GM12873 (cell line): ENCODE data around the gene SUCLG1.
A peak's percentile ranks its signal among the peaks of the same experiment; 100 is the strongest.

Source experiments
- CTCF ChIP-seq: IDR thresholded peaks from 2 replicates; pipeline ENCODE4 v1.5.1; 2012; ENCODE audit warnings: low read depth, mild to moderate bottlenecking, moderate library complexity, low read length, control low read depth; ENCODE audit not compliant: insufficient read depth; ENCODE audit errors: missing control alignments

Gene SUCLG1

GRCh38 chr2:84459018-84459943 is at the start of gene SUCLG1:
Gene SUCLG1 (minus strand): TSS chr2:84459280. CDS start chr2:84459269, 11 bp downstream.
- TF ChIP-seq CTCF = no peak

- no peak for TF ChIP-seq CTCF
Observed at GRCh38 chr2:84498150-84498799, 39.2 kb upstream of the SUCLG1 start.

- TF ChIP-seq CTCF = no peak
Observed at GRCh38 chr2:84497285-84497684, 38.2 kb upstream of the SUCLG1 start.

- no peak for TF ChIP-seq CTCF
Observed at GRCh38 chr2:84496386-84496785, 37.3 kb upstream of the SUCLG1 start.

- TF ChIP-seq CTCF = peak; percentile 50
Observed at GRCh38 chr2:84495539-84496146, 36.6 kb upstream of the SUCLG1 start.

GRCh38 chr2:84494070-84494469 is 35.0 kb upstream of the SUCLG1 start:
- no peak for TF ChIP-seq CTCF

GRCh38 chr2:84493514-84493913 is 34.4 kb upstream of the SUCLG1 start:
- no peak for TF ChIP-seq CTCF
